Measurements from ENCODE around the gene PADI6. TPM values are rescaled to one million over a fixed set of nuclear protein-coding genes. Genes with fewer than 3 reads are reported as not detected.

PADI6 gene
- total and polyA plus RNA-seq, 9 of the 15 experiments (the other 6 are each of a cell fraction or from before 2014, with no cell fraction given) = not detected

DNA sequence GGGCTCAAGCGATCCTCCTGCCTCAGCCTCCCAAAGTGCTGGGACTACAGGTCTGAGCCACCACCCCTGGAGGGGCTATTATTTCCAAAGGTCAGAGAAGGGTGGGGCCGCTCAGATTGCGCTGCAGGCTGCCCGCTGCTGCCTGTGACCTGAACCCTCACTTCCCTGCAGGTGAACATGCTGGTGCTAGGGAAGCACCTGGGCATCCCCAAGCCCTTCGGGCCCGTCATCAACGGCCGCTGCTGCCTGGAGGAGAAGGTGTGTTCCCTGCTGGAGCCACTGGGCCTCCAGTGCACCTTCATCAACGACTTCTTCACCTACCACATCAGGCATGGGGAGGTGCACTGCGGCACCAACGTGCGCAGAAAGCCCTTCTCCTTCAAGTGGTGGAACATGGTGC, 8.6 kb upstream of the PADI6 start (continued):
- TF ChIP-seq PKNOX1 (IDR thresholded peaks at IDR 0.05) (no peak), ERF (CRISPR knock-in tag; IDR thresholded peaks at IDR 0.05) (no peak), KLF10 (CRISPR knock-in tag; IDR thresholded peaks at IDR 0.05) (no peak), ZNF41 (CRISPR knock-in tag; conservative IDR thresholded peaks at IDR 0.05) (no peak), GTF2F1 (IDR thresholded peaks at IDR 0.05; ENCODE audit: low read depth, low read length) (no peak), HNRNPL (IDR thresholded peaks at IDR 0.05; ENCODE audit: low read depth, low read length) (no peak), GABPB2 (CRISPR knock-in tag; conservative IDR thresholded peaks at IDR 0.05) (no peak)

DNA sequence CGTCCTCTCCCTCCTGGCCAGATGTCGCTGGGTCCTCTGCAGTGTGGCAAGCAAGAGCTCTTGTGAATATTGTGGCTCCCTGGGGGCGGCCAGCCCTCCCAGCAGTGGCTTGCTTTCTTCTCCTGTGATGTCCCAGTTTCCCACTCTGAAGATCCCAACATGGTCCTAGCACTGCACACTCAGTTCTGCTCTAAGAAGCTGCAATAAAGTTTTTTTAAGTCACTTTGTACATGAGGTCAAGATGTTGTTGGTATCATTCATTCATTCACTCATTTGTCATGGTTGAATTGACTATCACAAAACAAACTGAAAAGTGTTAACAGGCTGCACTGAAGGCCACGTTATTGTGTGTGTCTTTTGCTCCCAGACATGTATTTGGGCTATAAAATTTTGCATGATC, 8.2 kb upstream of the PADI6 start:
- Histone ChIP-seq H3K4me3 (no peak overlapping the region), H3K4me2 (ENCODE audit: insufficient read depth, low read length) (no peak overlapping the region), H2AFZ (ENCODE audit: low read depth, low read length) (no peak overlapping the region), H3K36me3 (ENCODE audit: control insufficient read depth, insufficient read depth, low read length) (no peaks in the 10 kb centered on the region), H3K27ac (ENCODE audit: extremely low read depth, low read depth, low read length) (no peak overlapping the region), H3K9me3 (replicated peaks; ENCODE audit: control insufficient read depth, insufficient read depth, low read depth, low read length) (no peaks in the 10 kb centered on the region), H3K27me3 (ENCODE audit: control insufficient read depth in 2 of 2, insufficient read depth in 2 of 2, low read length in 2 of 2) (peaks cover 22 to 36% of the 10 kb centered on the region in 2 experiments), H3K9ac (ENCODE audit: insufficient read depth in 1 of 2, low read depth in 2 of 2, low read length in 2 of 2) (no peak overlapping the region), H3K4me1 (replicated peaks in 1 of 2; ENCODE audit: control insufficient read depth in 2 of 2, insufficient read depth in 2 of 2, low read length in 2 of 2) (peaks cover 15 to 20% of the 10 kb centered on the region in 2 experiments; a peak in 4 of 5 replicates), H4K20me1 (replicated peaks; ENCODE audit: control insufficient read depth, insufficient read depth, low read length) (no peaks in the 10 kb centered on the region), H3K79me2 (ENCODE audit: control insufficient read depth, insufficient read depth, low read length) (no peaks in the 10 kb centered on the region), H3K9me1 (ENCODE audit: control insufficient read depth, insufficient read depth, low read length) (no peaks in the 10 kb centered on the region)
- intact Hi-C loops (cut with micrococcal nuclease) = no loop called here
- DNase-seq (ENCODE audit: extremely low read depth in 1 of 4, low spot score in 3 of 4) = no peak
- TF ChIP-seq ZNF24 (IDR thresholded peaks at IDR 0.05) (peak; percentile 75), CREB1 (IDR thresholded peaks at IDR 0.05) (no peak), CREB1 (CRISPR knock-in tag; IDR thresholded peaks at IDR 0.05) (no peak)
- TF ChIP-seq, protein P1, sequence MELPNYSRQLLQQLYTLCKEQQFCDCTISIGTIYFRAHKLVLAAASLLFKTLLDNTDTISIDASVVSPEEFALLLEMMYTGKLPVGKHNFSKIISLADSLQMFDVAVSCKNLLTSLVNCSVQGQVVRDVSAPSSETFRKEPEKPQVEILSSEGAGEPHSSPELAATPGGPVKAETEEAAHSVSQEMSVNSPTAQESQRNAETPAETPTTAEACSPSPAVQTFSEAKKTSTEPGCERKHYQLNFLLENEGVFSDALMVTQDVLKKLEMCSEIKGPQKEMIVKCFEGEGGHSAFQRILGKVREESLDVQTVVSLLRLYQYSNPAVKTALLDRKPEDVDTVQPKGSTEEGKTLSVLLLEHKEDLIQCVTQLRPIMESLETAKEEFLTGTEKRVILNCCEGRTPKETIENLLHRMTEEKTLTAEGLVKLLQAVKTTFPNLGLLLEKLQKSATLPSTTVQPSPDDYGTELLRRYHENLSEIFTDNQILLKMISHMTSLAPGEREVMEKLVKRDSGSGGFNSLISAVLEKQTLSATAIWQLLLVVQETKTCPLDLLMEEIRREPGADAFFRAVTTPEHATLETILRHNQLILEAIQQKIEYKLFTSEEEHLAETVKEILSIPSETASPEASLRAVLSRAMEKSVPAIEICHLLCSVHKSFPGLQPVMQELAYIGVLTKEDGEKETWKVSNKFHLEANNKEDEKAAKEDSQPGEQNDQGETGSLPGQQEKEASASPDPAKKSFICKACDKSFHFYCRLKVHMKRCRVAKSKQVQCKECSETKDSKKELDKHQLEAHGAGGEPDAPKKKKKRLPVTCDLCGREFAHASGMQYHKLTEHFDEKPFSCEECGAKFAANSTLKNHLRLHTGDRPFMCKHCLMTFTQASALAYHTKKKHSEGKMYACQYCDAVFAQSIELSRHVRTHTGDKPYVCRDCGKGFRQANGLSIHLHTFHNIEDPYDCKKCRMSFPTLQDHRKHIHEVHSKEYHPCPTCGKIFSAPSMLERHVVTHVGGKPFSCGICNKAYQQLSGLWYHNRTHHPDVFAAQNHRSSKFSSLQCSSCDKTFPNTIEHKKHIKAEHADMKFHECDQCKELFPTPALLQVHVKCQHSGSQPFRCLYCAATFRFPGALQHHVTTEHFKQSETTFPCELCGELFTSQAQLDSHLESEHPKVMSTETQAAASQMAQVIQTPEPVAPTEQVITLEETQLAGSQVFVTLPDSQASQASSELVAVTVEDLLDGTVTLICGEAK (IDR thresholded peaks at IDR 0.05) = peak; percentile 70
- TF ChIP-seq, protein P1 (CRISPR knock-in tag; IDR thresholded peaks at IDR 0.05) = no peak
- ChIA-PET CTCF (ENCODE audit: low intra/inter-chr PET ratio) (no interaction called here), POLR2A (interaction anchor here (0.6 kb wide), 1 partner anchor 44 kb away, joined by 3 read pairs; no protein-coding TSS in a partner anchor)
- in situ Hi-C loops (cut with MboI) = no loop called here
- no peak for ATAC-seq
- FAIRE-seq = no peak
- no TSS peak for BruUV-seq (replicated peaks)
- whole genome bisulfite sequencing (ENCODE audit: insufficient coverage, low coverage, missing lambda C conversion rate) = 0% methylated on average over 4 of the region's 4 CpGs
